Left lung (tissue), 10 donors: ENCODE results near the gene SALL3. TPM values are rescaled to one million over a fixed set of nuclear protein-coding genes. Genes with fewer than 3 reads are reported as not detected.
A peak's percentile ranks its signal among the peaks of the same experiment; 100 is the strongest.

Source experiments
- ATAC-seq: fragments of 200-7000 bp; cut with Tn5 transposase; one replicate; pipeline ENCODE4 v1.9.1; 2020; ENCODE audit warnings: moderate library complexity
- DNase-seq, 4 donors: peaks; one replicate each; pipeline ENCODE4 v3.0.0-alpha.2; 2013 to 2020
- H3K27ac ChIP-seq, 2 donors: fragments of 200-600 bp; sonication (generic) in 1 of 2; one replicate each; pipeline versions ENCODE4 v1.5.0 to v1.8.0; 2020 to 2021
- H3K27me3 ChIP-seq, 2 donors: fragments of 200-600 bp; sonication (generic) in 1 of 2; one replicate each; pipeline versions ENCODE4 v1.5.0 to v1.8.0; 2020 to 2021
- H3K36me3 ChIP-seq, 2 donors: fragments of 200-600 bp; sonication (generic) in 1 of 2; one replicate each; pipeline versions ENCODE4 v1.5.0 to v1.8.0; 2020 to 2021
- H3K4me1 ChIP-seq, 2 donors: fragments of 200-600 bp; one replicate each; pipeline ENCODE4 v1.8.0; 2021
- H3K4me3 ChIP-seq, 2 donors: fragments of 200-600 bp; sonication (generic) in 1 of 2; one replicate each; pipeline versions ENCODE4 v1.5.0 to v1.8.0; 2020 to 2021; ENCODE audit warnings: mild to moderate bottlenecking in 1 of 2
- H3K9me3 ChIP-seq, 2 donors: fragments of 200-600 bp; sonication (generic) in 1 of 2; one replicate each; pipeline versions ENCODE4 v1.5.0 to v1.8.0; 2020 to 2021
- CTCF ChIP-seq, 2 donors: fragments of 200-600 bp; sonication (generic) in 1 of 2; IDR thresholded peaks; one replicate each; pipeline versions ENCODE4 v1.5.0 to v1.8.0; 2021; ENCODE audit warnings: antibody characterized with exemption in 2 of 2
- intact Hi-C, 2 donors: fragments of 100-400 bp; cut with DNase I; formaldehyde crosslinking; loops; one replicate each; pipeline versions ENCODE4 v1.11.2 to v1.14.2; 2022
- polyA plus RNA-seq, 6 donors: library from polyadenylated mRNA; unstranded; fragments of 120-200 nt; gene quantifications; one replicate each; pipeline ENCODE4 v1.2.1, GENCODE V29; 2013; ENCODE audit not compliant: insufficient read length in 6 of 6
- total RNA-seq, 2 donors: library from RNA; stranded (reverse); fragmentation: NEBNext Ultra II Directional; extraction: Animal tissue kit (Norgen Biotek cat#: 25700); gene quantifications; one replicate each; pipeline ENCODE4 v1.2.1, GENCODE V29; 2021
- donor health status: DM: no; HTN: yes; CAD: no.
- donor health status: DM: no; HTN: no; CAD: no.

SALL3 gene
- total and polyA plus RNA-seq, 8 donors: 0.06 to 0.11 (median 0.08) TPM; not detected in 3

DNA sequence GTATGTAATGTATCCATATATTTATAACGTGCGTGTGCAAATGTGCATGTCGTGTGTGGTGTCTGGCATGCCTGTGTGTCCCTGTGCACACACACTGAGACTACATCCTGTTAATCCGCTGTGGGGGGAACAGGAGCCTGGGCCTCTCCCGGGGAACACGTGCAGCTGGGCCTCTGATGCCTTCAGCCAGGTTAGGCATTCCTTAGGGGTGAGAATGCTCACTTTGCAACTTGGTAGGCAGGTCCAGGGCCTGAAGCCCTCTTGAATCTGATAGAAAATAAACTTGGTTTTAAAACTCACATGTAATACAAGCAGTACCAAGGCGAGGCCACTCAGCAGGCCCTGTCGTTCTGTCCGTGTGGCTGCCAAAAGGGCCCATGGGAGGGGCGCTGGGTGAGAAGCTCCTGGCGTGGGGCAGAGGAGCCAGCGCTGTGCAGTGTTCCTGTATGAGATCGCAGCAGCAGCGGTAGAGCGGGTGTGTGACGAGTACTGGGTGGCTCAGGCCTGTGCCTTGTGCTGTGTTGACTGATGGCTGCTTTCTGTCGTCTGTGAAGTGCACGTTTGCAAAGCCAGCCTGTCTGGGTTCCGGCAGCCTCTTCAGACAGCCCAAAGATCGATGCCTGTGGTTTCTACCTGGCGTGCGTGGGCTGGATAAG is 16.2 kb downstream of the SALL3 start:
- ATAC-seq: peak; percentile 62
- peak in 1 of 4 donors; percentile 55 for DNase-seq
- H3K36me3 ChIP-seq: no peaks in the 10 kb centered on the region
- H3K9me3 ChIP-seq: peaks cover 0 to 14% of the 10 kb centered on the region in 2 donors
- H3K4me1 ChIP-seq: no peaks in the 10 kb centered on the region
- H3K4me3 ChIP-seq: no peak overlapping the region
- intact Hi-C loops: no loop called here
- peaks cover 3 to 44% of the 10 kb centered on the region in 2 donors for H3K27me3 ChIP-seq
- no peak overlapping the region for H3K27ac ChIP-seq
- no peak for TF ChIP-seq CTCF (IDR thresholded peaks at IDR 0.05)

DNA sequence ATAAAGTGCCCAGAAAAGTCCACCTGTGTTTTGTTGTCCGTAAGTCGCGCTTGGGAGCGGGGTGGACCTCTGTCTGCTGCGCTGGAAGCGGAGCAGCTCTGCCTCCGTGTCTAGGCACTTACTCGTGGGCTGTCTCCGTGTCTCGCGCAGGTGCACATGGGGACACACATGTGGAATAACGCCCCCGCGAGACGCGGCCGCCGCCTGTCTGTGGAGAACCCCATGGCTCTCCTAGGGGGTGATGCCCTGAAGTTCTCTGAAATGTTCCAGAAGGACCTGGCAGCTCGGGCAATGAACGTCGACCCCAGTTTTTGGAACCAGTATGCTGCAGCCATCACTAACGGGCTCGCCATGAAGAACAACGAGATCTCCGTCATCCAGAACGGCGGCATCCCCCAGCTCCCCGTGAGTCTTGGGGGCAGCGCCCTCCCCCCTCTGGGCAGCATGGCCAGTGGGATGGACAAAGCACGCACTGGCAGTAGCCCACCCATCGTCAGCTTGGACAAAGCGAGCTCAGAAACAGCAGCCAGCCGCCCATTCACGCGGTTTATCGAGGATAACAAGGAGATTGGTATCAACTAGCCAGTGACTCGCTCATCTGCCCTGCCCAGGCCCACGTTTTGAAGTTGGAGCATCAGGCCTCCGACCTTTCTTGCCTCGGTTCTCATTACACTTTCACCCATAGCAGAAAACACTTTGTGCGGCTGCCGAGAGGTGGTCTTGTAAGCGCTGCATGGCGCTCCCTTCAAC is 17.3 kb downstream of the SALL3 start:
- Histone ChIP-seq H3K27ac (no peak overlapping the region), H3K9me3 (peaks cover 0 to 14% of the 10 kb centered on the region in 2 donors), H3K36me3 (no peaks in the 10 kb centered on the region), H3K4me3 (no peak overlapping the region), H3K4me1 (no peaks in the 10 kb centered on the region), H3K27me3 (peaks cover 0 to 40% of the 10 kb centered on the region in 2 donors)
- DNase-seq (peak in 1 of 4 donors; percentile 77), ATAC-seq (no peak)
- no peak for TF ChIP-seq CTCF (IDR thresholded peaks at IDR 0.05)
- intact Hi-C loops: no loop called here

GRCh38 chr18:78998371-78999071 is 18.9 kb downstream of the SALL3 start:
- TF ChIP-seq CTCF (IDR thresholded peaks at IDR 0.05): no peak
- Histone ChIP-seq H3K9me3 (peaks cover 0 to 7% of the 10 kb centered on the region in 2 donors), H3K4me1 (no peaks in the 10 kb centered on the region), H3K36me3 (no peaks in the 10 kb centered on the region), H3K27ac (no peak overlapping the region), H3K4me3 (no peak overlapping the region), H3K27me3 (peaks cover 0 to 37% of the 10 kb centered on the region in 2 donors)
- DNase-seq: peak in 1 of 4 donors; percentile 31
- intact Hi-C loops: no loop called here
- ATAC-seq: no peak

DNA sequence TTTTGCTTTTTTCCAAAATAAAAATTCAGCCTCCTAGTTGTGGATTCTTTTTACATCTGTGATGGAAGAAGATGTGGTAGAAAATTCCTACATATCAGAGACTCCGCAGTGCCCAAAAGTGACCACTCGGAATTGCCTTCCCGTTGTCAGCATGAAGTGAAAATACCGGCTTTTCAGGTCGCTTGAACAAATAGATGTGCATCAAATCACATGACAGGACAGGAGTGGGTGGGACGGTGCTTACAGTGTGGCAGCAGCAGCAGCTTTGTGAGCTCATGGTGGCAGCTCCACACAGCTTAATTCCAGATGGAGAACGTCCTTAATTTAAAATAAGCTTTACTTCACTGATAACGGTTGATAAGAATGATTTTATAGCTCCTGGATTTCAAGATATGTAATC is 20.3 kb downstream of the SALL3 start:
- Histone ChIP-seq H3K27me3 (peaks cover 0 to 47% of the 10 kb centered on the region in 2 donors), H3K4me1 (no peaks in the 10 kb centered on the region), H3K4me3 (no peak overlapping the region), H3K9me3 (no peaks in the 10 kb centered on the region), H3K36me3 (no peaks in the 10 kb centered on the region), H3K27ac (no peak overlapping the region)
- no peak for TF ChIP-seq CTCF (IDR thresholded peaks at IDR 0.05)
- intact Hi-C loops: no loop called here
- DNase-seq: no peak
- peak; percentile 30 for ATAC-seq

- intact Hi-C loops: no loop called here
- H3K27ac ChIP-seq: no peak overlapping the region
- ATAC-seq (no peak), DNase-seq (no peak)
- no peak overlapping the region for H3K4me3 ChIP-seq
- H3K9me3 ChIP-seq: no peaks in the 10 kb centered on the region
- TF ChIP-seq CTCF (IDR thresholded peaks at IDR 0.05): no peak
- no peaks in the 10 kb centered on the region for H3K4me1 ChIP-seq
- H3K36me3 ChIP-seq: no peaks in the 10 kb centered on the region
- H3K27me3 ChIP-seq: peaks cover 0 to 56% of the 10 kb centered on the region in 2 donors
Measured at GRCh38 chr18:79000997-79001396, 21.4 kb downstream of the SALL3 start.
